ENCODE results near the gene IL18R1.

- TF ChIP-seq, protein P1, sequence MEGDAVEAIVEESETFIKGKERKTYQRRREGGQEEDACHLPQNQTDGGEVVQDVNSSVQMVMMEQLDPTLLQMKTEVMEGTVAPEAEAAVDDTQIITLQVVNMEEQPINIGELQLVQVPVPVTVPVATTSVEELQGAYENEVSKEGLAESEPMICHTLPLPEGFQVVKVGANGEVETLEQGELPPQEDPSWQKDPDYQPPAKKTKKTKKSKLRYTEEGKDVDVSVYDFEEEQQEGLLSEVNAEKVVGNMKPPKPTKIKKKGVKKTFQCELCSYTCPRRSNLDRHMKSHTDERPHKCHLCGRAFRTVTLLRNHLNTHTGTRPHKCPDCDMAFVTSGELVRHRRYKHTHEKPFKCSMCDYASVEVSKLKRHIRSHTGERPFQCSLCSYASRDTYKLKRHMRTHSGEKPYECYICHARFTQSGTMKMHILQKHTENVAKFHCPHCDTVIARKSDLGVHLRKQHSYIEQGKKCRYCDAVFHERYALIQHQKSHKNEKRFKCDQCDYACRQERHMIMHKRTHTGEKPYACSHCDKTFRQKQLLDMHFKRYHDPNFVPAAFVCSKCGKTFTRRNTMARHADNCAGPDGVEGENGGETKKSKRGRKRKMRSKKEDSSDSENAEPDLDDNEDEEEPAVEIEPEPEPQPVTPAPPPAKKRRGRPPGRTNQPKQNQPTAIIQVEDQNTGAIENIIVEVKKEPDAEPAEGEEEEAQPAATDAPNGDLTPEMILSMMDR (IDR thresholded peaks at IDR 0.05), result no peak
- no peak for TF ChIP-seq TCF7L2 (IDR thresholded peaks at IDR 0.05; ENCODE audit: low read depth, low read length)
Observed at GRCh38 chr2:102420290-102420689, 64.7 kb downstream of the IL18R1 start.
